ENCODE measurements around the gene RELCH. TPM values are rescaled to one million over a fixed set of nuclear protein-coding genes. Genes with fewer than 3 reads are reported as not detected.

The RELCH gene
- total and polyA plus RNA-seq, 7 donors = 3.5 to 13.4 (median 9.8) TPM

DNA sequence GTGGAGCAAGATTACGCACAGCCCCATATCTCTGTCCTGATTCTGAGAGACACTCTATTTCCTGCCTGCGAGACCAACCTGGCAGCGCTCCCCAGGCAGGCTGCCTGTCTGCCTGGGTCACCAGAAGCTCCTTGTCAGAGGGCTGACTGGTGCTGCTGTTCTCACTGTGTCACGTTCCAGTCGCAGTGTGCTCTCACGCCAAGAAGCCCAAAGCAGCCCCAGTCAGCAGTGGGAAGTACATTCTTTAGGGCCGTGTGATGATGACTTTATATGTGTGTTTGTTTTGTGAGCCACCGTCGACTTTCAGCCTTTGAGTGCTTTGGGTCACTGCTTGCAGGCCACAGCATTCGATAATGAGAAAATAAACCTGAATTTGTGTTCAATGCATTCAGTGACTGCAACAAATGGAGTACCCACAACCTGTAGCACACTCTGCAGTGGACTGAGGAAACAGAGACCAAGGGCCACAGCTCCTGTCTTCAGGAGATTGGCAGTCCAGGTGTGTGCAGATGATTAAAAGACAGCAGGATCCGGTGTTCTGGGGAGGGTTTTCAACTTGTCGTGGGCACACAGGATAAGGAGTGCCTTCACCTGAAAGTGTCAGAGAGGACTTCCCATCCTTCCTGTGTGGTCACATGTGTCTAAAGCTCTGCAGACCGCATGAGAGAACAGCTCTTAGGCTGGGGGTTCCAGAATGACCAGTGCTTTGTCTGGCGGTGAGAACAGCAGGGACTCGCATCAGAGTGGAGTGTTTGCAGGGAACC lies 142.8 kb downstream of the RELCH start:
- DNase-seq (no peak), ATAC-seq (no peak)
- Histone ChIP-seq H3K27me3 (ENCODE audit: insufficient read depth in 3 of 3, low read length in 2 of 3) (peaks cover 0 to 71% (median 22%) of the 10 kb centered on the region in 3 donors), H3K4me3 (no peak overlapping the region), H3K9me3 (no peaks in the 10 kb centered on the region), H3K4me1 (peaks cover 17% of the 10 kb centered on the region), H3K27ac (no peak overlapping the region), H3K36me3 (ENCODE audit: insufficient read depth in 1 of 2, low read depth in 1 of 2) (no peaks in the 10 kb centered on the region)
- TF ChIP-seq, protein P1, sequence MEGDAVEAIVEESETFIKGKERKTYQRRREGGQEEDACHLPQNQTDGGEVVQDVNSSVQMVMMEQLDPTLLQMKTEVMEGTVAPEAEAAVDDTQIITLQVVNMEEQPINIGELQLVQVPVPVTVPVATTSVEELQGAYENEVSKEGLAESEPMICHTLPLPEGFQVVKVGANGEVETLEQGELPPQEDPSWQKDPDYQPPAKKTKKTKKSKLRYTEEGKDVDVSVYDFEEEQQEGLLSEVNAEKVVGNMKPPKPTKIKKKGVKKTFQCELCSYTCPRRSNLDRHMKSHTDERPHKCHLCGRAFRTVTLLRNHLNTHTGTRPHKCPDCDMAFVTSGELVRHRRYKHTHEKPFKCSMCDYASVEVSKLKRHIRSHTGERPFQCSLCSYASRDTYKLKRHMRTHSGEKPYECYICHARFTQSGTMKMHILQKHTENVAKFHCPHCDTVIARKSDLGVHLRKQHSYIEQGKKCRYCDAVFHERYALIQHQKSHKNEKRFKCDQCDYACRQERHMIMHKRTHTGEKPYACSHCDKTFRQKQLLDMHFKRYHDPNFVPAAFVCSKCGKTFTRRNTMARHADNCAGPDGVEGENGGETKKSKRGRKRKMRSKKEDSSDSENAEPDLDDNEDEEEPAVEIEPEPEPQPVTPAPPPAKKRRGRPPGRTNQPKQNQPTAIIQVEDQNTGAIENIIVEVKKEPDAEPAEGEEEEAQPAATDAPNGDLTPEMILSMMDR (IDR thresholded peaks at IDR 0.05) = no peak
- 56 to 63% (median 61%) methylated on average over 15 of the region's 15 CpGs for WGBS, 3 donors
- intact Hi-C loops (cut with DNase I) = loop anchor here in 1 of 2 donors (5.0 to 10.0 kb wide), 3 partner anchors 87 to 255 kb away; partner anchors contain the start of gene ZCCHC2

DNA sequence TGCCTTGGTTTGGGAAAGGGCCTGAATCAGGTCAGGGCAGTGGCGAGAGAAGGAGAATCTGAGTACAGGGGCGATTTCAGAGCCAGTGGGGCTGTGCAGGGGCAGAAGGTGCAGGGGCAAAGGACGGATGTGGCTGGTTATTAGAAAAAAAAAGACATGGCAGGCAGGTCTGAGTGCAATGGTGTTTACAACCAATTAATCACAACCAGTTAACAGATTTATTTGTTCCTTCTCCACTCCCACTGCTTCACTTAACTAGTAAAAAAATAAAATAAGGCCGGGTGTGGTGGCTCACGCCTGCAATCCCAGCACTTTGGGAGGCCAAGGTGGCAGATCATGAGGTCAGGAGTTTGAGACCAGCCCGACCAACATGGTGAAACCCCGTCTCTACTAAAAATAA lies 143.6 kb downstream of the RELCH start:
- Histone ChIP-seq H3K36me3 (ENCODE audit: insufficient read depth in 1 of 2, low read depth in 1 of 2) (no peaks in the 10 kb centered on the region), H3K27me3 (ENCODE audit: insufficient read depth in 3 of 3, low read length in 2 of 3) (peaks cover 0 to 66% (median 16%) of the 10 kb centered on the region in 3 donors), H3K9me3 (no peaks in the 10 kb centered on the region), H3K4me1 (peaks cover 14% of the 10 kb centered on the region), H3K4me3 (no peak overlapping the region), H3K27ac (no peak overlapping the region)
- intact Hi-C loops (cut with DNase I) = no loop called here
- 91 to 93% (median 92%) methylated on average over 7 of the region's 7 CpGs for WGBS, 3 donors
- no peak for ATAC-seq
- TF ChIP-seq, protein P1 (IDR thresholded peaks at IDR 0.05) = no peak
- no peak for DNase-seq

DNA sequence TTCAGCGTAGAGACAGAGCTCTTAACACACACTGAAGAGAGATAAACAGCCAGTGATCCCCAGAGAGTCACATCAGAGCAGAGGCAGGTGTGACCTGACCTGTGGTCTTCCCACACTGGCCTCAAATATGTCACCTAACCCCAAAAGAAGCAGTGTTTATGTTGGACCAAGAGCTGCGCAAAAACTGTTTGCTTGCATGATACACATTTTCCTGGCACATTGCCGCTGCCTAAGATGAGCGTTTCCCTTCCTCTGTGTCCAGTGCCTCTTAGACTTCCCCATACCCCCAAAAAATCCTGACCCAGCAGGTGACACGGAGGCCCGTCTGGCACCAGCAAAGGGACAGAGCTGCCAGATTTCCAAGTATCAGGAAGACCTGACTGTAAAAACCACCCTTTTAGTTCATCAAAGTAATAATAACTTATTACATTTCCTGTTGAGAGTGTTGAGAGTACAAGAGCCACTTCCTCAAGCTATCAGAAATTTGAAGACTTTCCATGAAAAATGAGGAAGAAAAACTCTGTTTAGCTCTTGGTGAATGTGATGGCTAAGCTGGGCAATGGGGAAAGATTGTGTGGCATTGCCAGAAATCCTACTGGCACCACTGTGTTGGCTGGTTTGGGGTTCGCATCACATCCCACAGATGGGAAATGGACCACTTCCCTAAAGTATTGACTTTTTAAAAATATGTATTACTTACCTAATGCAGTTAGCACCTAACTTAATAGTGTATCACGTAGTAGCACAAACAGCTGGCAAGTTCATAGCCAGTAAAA lies 144.7 kb downstream of the RELCH start:
- no peak overlapping the region for H3K27ac ChIP-seq
- 64 to 71% (median 68%) methylated on average over 8 of the region's 8 CpGs for WGBS, 3 donors
- peak in 1 of 4 donors; percentile 21 for ATAC-seq

DNA sequence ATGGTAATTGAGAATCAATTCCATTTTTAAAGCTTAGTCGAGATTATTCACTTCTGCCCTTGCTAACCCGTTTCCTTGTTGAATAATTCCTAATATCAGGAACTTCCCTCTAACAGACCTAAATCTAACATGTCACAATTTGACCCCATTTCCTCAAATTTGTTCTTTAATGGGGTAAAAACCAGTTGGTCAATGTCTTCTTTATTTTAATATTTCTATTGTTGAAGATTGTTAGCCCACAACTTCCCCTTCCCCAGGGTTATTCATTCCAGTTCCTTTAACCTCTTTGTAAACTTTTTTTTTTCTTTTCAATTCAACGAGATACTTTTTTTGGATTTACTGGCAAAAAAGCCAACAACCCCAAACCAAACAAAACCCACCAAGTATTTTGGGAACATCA lies 145.4 kb downstream of the RELCH start:
- ATAC-seq (no peak), DNase-seq (no peak)
- TF ChIP-seq, protein P1 (IDR thresholded peaks at IDR 0.05) = no peak
- Histone ChIP-seq H3K36me3 (ENCODE audit: insufficient read depth in 1 of 2, low read depth in 1 of 2) (no peaks in the 10 kb centered on the region), H3K4me3 (no peak overlapping the region), H3K27ac (no peak overlapping the region), H3K4me1 (no peaks in the 10 kb centered on the region), H3K9me3 (no peaks in the 10 kb centered on the region), H3K27me3 (ENCODE audit: insufficient read depth in 3 of 3, low read length in 2 of 3) (peaks cover 0 to 48% (median 7%) of the 10 kb centered on the region in 3 donors)
- intact Hi-C loops (cut with DNase I) = no loop called here
- WGBS, 3 donors = 59 to 69% (median 67%) methylated on average over 3 of the region's 3 CpGs

More for the DNA sequence above, 144.7 kb downstream of the RELCH start:
- intact Hi-C loops (cut with DNase I) = no loop called here
- DNase-seq = peak in 1 of 2 donors; percentile 31
- Histone ChIP-seq H3K36me3 (ENCODE audit: insufficient read depth in 1 of 2, low read depth in 1 of 2) (no peaks in the 10 kb centered on the region), H3K9me3 (no peaks in the 10 kb centered on the region), H3K4me3 (no peak overlapping the region), H3K27me3 (ENCODE audit: insufficient read depth in 3 of 3, low read length in 2 of 3) (peaks cover 0 to 55% (median 11%) of the 10 kb centered on the region in 3 donors), H3K4me1 (peaks cover 3% of the 10 kb centered on the region)
- TF ChIP-seq, protein P1 (IDR thresholded peaks at IDR 0.05) = no peak

Data from psoas muscle (tissue), 8 donors.